Measurements from ENCODE around the gene LRP11.
"Not testable (repeated sequence)": the region's sequence is repeated elsewhere in the genome, so short reads cannot be mapped to it uniquely, and the experiment has no call there.

The LRP11 gene

DNA sequence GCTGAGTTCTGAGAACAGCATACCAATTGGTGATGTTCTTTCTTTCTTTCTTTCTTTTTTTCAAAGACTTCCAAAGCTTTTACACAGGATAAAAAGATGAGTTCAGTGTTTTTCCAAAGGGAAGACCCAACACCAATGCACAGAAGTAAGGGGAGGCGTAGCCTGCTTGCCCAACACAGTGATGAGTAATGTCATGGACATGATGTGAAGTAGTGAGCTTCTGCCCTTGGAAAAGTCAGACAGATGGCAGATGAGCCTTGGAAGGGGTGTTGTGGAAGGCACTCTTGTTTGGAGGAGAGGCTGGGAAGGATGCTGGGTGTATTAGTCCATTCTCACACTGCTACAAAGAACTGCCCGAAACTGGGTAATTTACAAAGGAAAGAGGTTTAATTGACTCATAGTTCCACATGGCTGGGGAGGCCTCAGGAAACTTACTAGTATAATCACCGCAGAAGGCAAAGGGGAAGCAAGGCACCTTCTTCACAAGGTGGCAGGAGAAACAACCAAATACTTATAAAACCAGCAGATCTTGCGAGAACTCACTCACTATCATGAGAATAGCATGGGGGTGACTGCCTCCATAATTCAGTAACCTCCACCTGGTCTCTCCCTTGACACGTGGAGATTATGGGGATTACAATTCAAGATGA, 12.6 kb downstream of the LRP11 start:
- no peak for DNase-seq

DNA sequence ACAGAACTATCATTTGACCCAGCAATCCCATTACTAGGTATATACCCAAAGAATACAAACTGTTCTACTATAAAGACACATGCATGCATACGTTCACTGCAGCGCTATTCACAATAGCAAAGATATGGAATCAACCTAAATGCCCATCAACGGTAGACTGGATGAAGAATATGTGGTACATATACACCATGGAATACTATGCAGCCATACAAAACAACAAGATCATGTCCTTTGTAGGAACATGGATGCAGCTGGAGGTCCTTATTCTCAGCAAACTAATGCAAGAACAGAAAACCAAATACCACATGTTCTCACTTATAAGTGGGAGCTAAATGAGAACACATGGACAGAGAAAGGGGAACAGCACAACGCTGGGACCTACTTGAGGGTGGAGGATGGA, 15.8 kb downstream of the LRP11 start:
- DNase-seq = not testable (repeated sequence)

DNA sequence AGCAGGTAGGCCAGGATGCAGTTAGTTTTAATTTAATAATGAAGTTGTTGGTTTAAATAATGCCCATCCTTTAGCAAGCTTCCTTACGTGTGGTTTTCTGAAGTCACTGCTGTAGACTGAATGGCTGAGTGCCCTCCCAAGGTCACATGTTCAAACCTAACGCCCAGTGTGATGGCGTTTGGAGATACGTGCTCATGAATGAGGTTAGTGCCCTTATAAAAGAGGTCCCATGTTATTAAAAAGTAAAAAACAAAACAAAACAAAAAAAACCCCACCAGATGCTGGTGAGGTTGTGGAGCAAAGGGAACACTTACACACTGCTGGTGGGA, 16.3 kb downstream of the LRP11 start:
- DNase-seq = no peak

DNA sequence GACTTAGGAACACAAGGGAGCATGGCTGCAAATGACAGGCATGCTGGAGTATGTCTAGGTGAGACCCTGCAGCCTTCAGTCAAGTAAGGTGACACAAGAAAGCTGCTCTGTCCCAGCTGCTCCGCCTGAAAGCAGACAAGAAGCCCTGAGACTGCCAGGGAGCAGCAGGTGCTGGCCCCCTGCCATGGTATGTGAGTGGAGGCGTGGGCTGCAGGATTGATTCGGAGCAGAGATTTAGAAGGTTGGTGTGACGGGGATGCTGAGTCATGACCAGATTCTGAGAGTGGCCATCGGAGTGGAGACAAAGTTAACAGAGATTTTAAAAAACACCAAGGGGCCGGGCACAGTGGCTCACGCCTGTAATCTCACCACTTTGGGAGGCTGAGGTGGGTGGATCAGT, 17.8 kb downstream of the LRP11 start:
- DNase-seq = peak in 5 of 56 donors; percentile 3 to 15 (median 9)

DNA sequence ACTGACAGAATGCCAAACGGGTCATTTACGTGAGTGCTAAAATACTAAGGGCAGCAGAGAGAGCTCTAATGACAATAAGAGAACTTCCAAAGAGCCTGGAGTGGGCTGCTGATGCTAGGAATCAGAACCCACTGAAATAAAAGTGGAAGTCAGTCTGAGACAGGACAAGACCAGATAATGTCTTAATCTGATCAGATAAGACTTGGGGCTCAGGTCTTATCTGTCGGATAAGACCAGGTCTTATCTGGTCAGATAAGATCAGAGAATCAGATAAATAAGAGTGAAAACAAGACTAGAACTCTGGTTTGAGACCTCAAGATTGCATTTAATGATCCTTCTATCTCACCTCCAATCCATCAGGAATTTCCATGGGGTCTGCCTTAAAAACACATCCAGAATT, 18.6 kb downstream of the LRP11 start:
- DNase-seq = no peak

DNA sequence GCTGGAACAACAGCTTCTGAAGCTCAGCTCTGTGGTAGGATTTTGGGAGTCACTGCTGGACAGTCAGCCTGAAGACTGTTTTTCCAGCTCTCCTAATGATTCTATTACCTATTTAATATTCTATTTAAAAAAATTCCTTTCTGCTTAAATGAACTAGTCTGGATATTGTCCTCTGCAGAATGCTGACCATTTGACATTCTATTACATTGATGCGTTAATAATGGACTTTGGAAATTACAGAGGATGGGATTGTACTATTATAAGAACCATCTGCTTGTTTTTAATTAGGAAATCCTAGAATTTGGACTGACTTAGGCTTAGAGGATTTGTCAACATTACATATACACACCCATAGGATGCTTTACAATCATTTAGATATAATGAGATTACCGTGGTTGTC, 19.7 kb downstream of the LRP11 start:
- DNase-seq = no peak

GRCh38 chr6:149844036-149844435, 20.1 kb downstream of the LRP11 start:
- not testable (repeated sequence) for DNase-seq

DNA sequence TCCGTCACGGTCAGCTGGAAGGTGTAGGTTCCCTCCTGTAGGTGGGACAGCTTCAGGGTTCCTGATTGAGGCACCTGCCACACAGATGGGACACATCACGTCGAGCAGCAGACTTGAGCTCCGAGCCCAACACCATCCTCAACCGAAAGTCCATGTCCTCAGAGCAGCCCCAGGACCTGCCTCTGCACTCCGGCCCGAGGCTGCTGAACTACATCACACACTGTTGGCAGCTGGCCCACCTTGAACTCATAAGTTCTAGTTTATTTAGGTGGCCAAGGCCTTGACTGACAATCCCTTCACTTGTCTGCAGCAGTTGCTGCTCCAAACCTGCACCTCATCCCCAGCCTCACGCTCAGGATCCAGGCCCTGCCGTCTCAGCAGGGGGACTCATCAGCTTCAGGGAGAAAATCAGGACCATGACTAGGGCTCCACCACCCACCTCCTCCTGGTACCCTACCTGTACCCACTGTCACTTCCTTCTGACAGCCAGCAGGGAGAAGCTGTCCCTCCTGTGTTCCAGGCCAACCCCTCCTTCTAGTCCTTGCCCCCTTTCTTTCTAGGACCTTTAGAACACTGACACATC, 21.0 kb downstream of the LRP11 start:
- DNase-seq = peak in 1 of 56 donors; percentile 16

DNA sequence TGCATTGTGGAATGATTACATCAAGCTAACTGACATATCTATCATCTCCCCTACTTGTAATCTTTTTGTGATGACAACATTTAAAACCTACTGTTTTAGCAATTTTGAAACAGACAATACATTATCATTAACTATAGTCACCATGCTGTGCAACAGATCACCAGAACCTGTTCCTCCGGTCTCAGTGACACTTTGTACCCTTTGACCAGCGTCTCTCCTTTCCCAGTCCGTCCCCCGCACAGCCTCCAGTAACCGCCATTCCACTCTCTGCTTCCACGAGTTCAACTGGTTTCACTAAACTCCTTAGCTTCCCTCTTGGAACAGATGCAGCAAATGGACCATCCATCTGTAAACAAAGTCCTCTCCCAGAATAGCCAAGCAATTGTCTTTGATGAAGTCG, 21.8 kb downstream of the LRP11 start:
- no peak for DNase-seq

DNA sequence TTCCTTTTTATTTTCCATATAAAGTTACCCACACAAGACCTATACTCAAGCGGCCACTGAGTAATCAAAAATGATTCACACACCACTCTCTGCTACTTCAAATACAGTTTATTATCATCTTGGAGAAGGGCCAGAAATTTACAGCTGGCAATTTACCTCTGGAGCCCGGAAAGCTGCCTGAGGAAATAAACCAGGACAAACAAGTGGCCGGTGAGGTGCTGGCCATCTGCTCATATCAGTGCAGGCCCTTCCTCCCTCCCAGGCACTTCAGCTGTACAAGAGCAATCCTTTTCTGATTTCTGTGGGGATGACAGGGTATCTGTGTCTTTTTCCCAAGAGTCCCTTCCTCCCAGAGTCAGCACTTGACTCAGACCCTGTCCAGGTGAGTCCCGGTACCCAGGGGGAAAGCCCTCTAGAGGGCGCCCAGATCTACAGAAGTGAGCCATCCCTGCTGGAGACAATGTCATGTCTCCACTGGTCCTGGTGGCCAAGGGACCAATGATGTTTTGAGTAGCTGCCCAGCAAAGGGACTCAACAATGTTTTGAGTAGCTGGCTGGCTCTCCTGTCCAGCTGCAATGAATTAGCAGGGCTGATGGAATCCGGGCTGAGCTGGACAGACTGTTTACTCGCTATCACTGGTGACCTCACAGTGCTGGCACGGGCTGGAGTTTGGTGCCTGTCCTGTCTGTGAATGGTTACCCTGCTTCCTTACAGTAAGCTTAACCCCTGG, 23.6 kb downstream of the LRP11 start:
- peak in 30 of 56 donors; percentile 2 to 74 (median 24) for DNase-seq

- peak in 37 of 56 donors; percentile 5 to 86 (median 31) for DNase-seq
Observed at GRCh38 chr6:149834513-149835481, 29.4 kb downstream of the LRP11 start.

- DNase-seq = no peak
Observed at GRCh38 chr6:149833651-149834050, 30.5 kb downstream of the LRP11 start.

- peak in 44 of 56 donors; percentile 3 to 83 (median 49) for DNase-seq
Observed at GRCh38 chr6:149831308-149831820, 32.8 kb downstream of the LRP11 start.

DNA sequence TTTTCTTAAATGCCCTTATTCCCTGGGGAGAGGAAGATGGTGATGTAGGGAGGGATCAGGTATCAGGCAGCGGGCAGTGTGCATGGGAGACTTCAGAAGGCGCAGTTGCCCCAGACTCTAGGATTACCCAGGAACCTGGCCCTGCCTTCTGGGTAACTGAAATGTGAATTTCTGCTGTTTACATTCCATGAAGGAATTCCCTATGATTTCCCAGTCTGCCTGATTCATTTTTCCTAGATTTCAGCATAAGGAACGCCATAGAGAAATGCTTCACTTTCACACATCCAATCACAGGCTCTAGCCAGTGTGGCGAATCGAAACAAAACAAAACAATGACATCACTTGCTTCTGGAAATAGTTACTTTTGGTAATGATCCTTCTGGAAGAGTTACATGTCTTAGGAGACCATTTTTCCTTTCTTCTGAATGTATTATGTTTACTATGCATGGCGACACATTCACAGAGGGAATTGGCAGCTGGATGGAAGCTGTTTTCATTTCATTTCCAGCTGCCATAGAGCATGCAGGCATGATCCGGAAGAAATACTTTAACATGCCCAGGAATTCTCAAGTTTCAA, 33.3 kb downstream of the LRP11 start:
- DNase-seq = peak in 4 of 56 donors; percentile 6 to 37 (median 28)

GRCh38 chr6:149825292-149825691, 38.9 kb downstream of the LRP11 start:
- DNase-seq = no peak

DNA sequence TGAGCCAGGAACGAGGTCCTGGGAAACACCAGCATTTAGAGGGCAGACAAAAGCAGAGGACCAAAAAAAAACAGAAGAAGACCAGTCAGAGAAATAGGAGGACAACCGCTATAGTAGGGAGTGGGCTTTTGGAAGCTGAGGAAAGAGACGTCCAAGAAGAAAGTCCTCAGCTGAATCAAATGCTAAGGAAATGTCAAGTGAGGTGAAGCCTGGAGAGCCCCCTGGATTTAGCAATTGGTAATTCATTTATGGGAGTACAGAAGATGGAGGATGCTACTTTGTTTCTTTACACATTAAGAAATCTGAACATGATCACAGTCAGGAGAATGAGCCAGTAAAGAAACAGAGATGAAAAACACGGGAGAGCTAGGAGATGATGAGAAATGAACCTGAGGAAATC, 41.1 kb downstream of the LRP11 start:
- DNase-seq = no peak

DNA sequence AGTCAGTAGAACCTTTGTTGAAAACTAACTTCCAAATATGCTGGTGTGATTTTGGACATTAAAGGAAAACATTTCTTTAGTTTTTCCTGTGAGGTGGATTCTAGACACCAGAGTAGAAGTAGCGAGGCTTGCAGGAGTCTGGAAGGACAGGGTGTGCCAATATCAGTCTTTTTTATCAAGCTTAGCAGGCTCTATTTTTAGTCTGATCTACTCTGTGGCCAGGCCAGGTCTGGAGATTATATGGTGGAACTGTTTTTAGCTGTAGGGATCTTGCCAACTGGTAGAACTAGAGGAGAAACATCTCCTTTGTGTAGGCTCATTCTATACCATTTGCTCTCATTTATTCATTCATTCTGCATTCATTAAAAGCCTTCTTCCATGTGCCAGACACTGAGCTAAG, 42.7 kb downstream of the LRP11 start:
- no peak for DNase-seq

- no peak for DNase-seq
Observed at GRCh38 chr6:149820506-149820905, 43.7 kb downstream of the LRP11 start.

GRCh38 chr6:149815788-149816187, 48.4 kb downstream of the LRP11 start:
- DNase-seq = no peak

DNA sequence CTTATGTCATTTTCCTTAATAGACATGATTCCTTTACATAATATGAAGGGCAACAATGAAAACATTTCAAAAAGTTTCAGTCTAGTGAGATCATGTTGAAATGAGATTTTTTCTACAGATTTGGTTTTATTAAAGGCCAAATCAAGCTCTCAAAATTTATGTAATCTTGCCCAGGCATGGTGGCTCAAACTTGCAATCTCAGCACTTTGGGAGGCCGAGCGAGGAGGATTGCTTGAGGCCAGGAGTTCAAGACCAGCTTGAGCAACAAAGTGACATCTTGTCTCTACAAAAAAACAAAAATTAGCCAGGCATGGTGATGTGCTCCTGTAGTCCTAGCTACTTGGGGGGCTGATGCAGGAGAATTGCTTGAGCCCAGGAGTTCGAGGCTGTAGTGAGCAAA, 50.8 kb downstream of the LRP11 start:
- no peak for DNase-seq

DNA sequence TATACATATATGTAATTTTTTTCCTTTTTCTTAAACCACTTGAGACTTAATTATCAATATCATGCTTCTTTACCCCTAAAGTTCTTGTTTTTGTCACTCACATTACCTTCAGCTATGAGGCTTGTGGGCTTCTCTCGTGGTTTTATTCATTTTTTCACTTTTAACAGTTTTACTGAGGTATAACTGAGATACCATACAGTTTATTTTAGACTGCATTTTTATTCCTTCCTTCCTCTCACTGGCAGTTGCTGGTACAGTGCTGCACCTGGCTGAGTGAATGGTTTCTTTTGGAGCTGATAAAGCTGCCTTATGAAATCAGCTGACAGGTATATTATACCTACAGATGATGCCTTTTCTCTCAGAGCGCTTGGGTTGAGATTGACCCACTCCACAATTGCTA, 54.4 kb downstream of the LRP11 start:
- DNase-seq = no peak

Data from amygdala (tissue), 56 donors.